A673 (cell line): Measurements from ENCODE around the gene FAH. TPM values are rescaled to one million over a fixed set of nuclear protein-coding genes. Genes with fewer than 3 reads are reported as not detected.

Experiments
- BruUV-seq: library from RNA; stranded (reverse); fragments of 400-500 nt; replicated peaks from 2 replicates; lab custom pipeline; 2021; lab: Mats Ljungman, UMichigan
- CTCF ChIA-PET: fragments of 300-600 bp; sonication (Branson Sonifier 250); formaldehyde crosslinking; loops from one replicate; lab custom pipeline; 2022; ENCODE audit warnings: antibody characterized with exemption; lab: Charles Lee
- POLR2A ChIA-PET: fragments of 300-600 bp; sonication (Branson Sonifier 250); formaldehyde crosslinking; loops from one replicate; lab custom pipeline; 2022; ENCODE audit warnings: antibody characterized with exemption; ENCODE audit not compliant: low non-redundant PET; lab: Charles Lee
- DNase-seq: peaks from one replicate; pipeline ENCODE4 v3.0.0-alpha.2; 2015; ENCODE audit warnings: low spot score
- H3K27ac ChIP-seq: fragments of 200-600 bp; sonication (generic); 2 replicates; pipeline ENCODE4 v1.5.1; 2016; ENCODE audit warnings: mixed run types, low read depth, mild to moderate bottlenecking, mixed read lengths, antibody characterized with exemption, low read length; ENCODE audit not compliant: poor library complexity, severe bottlenecking
- H3K27me3 ChIP-seq: fragments of 200-600 bp; sonication (generic); replicated peaks from 2 replicates; pipeline ENCODE4 v1.6.1; 2017; ENCODE audit warnings: mixed run types, low read depth, mild to moderate bottlenecking, mixed read lengths, antibody characterized with exemption, low read length; ENCODE audit not compliant: insufficient read depth, poor library complexity
- H3K36me3 ChIP-seq: fragments of 200-600 bp; sonication (generic); 2 replicates; pipeline ENCODE4 v1.6.1; 2016; ENCODE audit warnings: mixed run types, mild to moderate bottlenecking, mixed read lengths, antibody characterized with exemption, low read length; ENCODE audit not compliant: insufficient read depth, poor library complexity, severe bottlenecking
- H3K4me1 ChIP-seq: fragments of 200-600 bp; sonication (generic); 2 replicates; pipeline ENCODE4 v1.6.1; 2017; ENCODE audit warnings: mixed run types, mild to moderate bottlenecking, mixed read lengths, antibody characterized with exemption, low read length; ENCODE audit not compliant: insufficient read depth, poor library complexity, severe bottlenecking
- H3K4me3 ChIP-seq: fragments of 200-600 bp; sonication (generic); 2 replicates; pipeline ENCODE4 v1.5.1; 2016; ENCODE audit warnings: low read depth, mixed run types, mild to moderate bottlenecking, mixed read lengths, low read length; ENCODE audit not compliant: poor library complexity, severe bottlenecking
- H3K9me3 ChIP-seq: fragments of 200-600 bp; sonication (generic); 2 replicates; pipeline ENCODE4 v1.6.1; 2016; ENCODE audit warnings: mixed run types, low read depth, mild to moderate bottlenecking, mixed read lengths, antibody characterized with exemption, low read length; ENCODE audit not compliant: poor library complexity, severe bottlenecking
- CTCF ChIP-seq: fragments of 300-800, 200-600 bp; sonication (generic); conservative IDR thresholded peaks from 2 replicates; pipeline ENCODE4 v1.5.1; 2017; ENCODE audit warnings: low read depth, mild to moderate bottlenecking, antibody characterized with exemption, low read length, moderate library complexity, mixed read lengths
- EZH2 ChIP-seq: fragments of 200-600 bp; sonication (generic); IDR thresholded peaks from 2 replicates; pipeline ENCODE4 v1.6.1; 2017; ENCODE audit warnings: borderline replicate concordance, low read depth, mild to moderate bottlenecking, mixed read lengths, antibody characterized with exemption, low read length; ENCODE audit not compliant: poor library complexity, severe bottlenecking
- intact Hi-C: fragments of 100-400 bp; cut with micrococcal nuclease; formaldehyde crosslinking; loops from one replicate; pipeline ENCODE4 v1.10.0; 2022; ENCODE audit not compliant: unreplicated experiment
- total RNA-seq: library from RNA; stranded (reverse); gene quantifications from 2 replicates; pipeline ENCODE4 v1.2.3, GENCODE V29; 2021

Gene FAH
- total RNA-seq, 1 experiment from 2014 or later: 2.0 TPM

- no peaks in the 10 kb centered on the region for H3K27me3 ChIP-seq
- H3K4me3 ChIP-seq: no peak overlapping the region
- BruUV-seq: no TSS peak
- no peaks in the 10 kb centered on the region for H3K36me3 ChIP-seq
- ChIA-PET CTCF (no interaction called here), POLR2A (no interaction called here)
- no peak overlapping the region for H3K27ac ChIP-seq
- intact Hi-C loops: no loop called here
- no peak for TF ChIP-seq EZH2
- 0 out of 2 replicates have a peak, but pooled peaks have one; percentile 18 for TF ChIP-seq CTCF
- DNase-seq: no peak
- H3K9me3 ChIP-seq: no peaks in the 10 kb centered on the region
- no peaks in the 10 kb centered on the region for H3K4me1 ChIP-seq
Observed at GRCh38 chr15:80183886-80184285, 31.1 kb downstream of the FAH start.

- no peaks in the 10 kb centered on the region for H3K27me3 ChIP-seq
- no peaks in the 10 kb centered on the region for H3K36me3 ChIP-seq
- H3K4me1 ChIP-seq: no peaks in the 10 kb centered on the region
- no peak overlapping the region for H3K4me3 ChIP-seq
- DNase-seq: no peak
- TF ChIP-seq CTCF (no peak), EZH2 (no peak)
- H3K9me3 ChIP-seq: no peaks in the 10 kb centered on the region
- CTCF ChIA-PET: no interaction called here
- no peak overlapping the region for H3K27ac ChIP-seq
- intact Hi-C loops: no loop called here
- BruUV-seq: no TSS peak
- POLR2A ChIA-PET: no interaction called here
Observed at GRCh38 chr15:80184554-80184953, 31.8 kb downstream of the FAH start.

GRCh38 chr15:80185152-80185551 lies 32.4 kb downstream of the FAH start:
- no TSS peak for BruUV-seq
- H3K27me3 ChIP-seq: no peaks in the 10 kb centered on the region
- DNase-seq: no peak
- TF ChIP-seq CTCF (no peak), EZH2 (no peak)
- no peak overlapping the region for H3K4me3 ChIP-seq
- POLR2A ChIA-PET: no interaction called here
- CTCF ChIA-PET: no interaction called here
- H3K36me3 ChIP-seq: no peaks in the 10 kb centered on the region
- H3K4me1 ChIP-seq: no peaks in the 10 kb centered on the region
- H3K9me3 ChIP-seq: no peaks in the 10 kb centered on the region
- intact Hi-C loops: no loop called here
- H3K27ac ChIP-seq: no peak overlapping the region
